HepG2 (cell line): ENCODE results near the gene ABHD15. TPM values are rescaled to one million over a fixed set of nuclear protein-coding genes. Genes with fewer than 3 reads are reported as not detected.

ENCODE experiments used
- ATF1 ChIP-seq: IDR thresholded peaks from 2 replicates; pipeline ENCODE4 v1.6.1; 2016; ENCODE audit warnings: mild to moderate bottlenecking, control low read depth
- ATF5 ChIP-seq: sonication (generic); formaldehyde crosslinking; IDR thresholded peaks from 2 replicates; pipeline ENCODE4 v1.4.0; 2020; ENCODE audit warnings: mild to moderate bottlenecking, low read depth, missing genetic modification reagents
- DDIT3 ChIP-seq: sonication (generic); formaldehyde crosslinking; IDR thresholded peaks from 2 replicates; pipeline ENCODE4 v1.4.0; 2020; ENCODE audit warnings: mild to moderate bottlenecking, missing genetic modification reagents
- IRF1 ChIP-seq: sonication (generic); formaldehyde crosslinking; IDR thresholded peaks from 2 replicates; pipeline ENCODE4 v1.4.0; 2020; ENCODE audit warnings: low read depth, mild to moderate bottlenecking, missing genetic modification reagents
- KDM1A ChIP-seq: IDR thresholded peaks from 2 replicates; pipeline ENCODE4 v1.6.1; 2016; ENCODE audit warnings: missing compliant biosample characterization
- KDM6A ChIP-seq: IDR thresholded peaks from 2 replicates; pipeline ENCODE4 v1.6.1; 2016; ENCODE audit warnings: low read depth
- NFE2 ChIP-seq: sonication (generic); formaldehyde crosslinking; IDR thresholded peaks from 2 replicates; pipeline ENCODE4 v1.4.0; 2020; ENCODE audit warnings: missing genetic modification reagents
- PAX8 ChIP-seq: sonication (generic); formaldehyde crosslinking; IDR thresholded peaks from 2 replicates; pipeline ENCODE4 v1.8.0; 2022; ENCODE audit warnings: mild to moderate bottlenecking, missing genetic modification reagents, borderline replicate concordance
- PHF21A ChIP-seq: sonication (generic); formaldehyde crosslinking; IDR thresholded peaks from 2 replicates; pipeline ENCODE4 v1.5.0; 2020; ENCODE audit warnings: mild to moderate bottlenecking, missing genetic modification reagents
- POLR2AphosphoS2 ChIP-seq: IDR thresholded peaks from 2 replicates; pipeline ENCODE4 v1.6.1; 2011; ENCODE audit warnings: low read depth, low read length, improper control_type of control experiment
- RBFOX2 ChIP-seq: fragments of 200-400 bp; formaldehyde crosslinking; IDR thresholded peaks from 2 replicates; pipeline ENCODE4 v1.6.1; 2017; ENCODE audit warnings: low read depth, mild to moderate bottlenecking, low read length
- SAP130 ChIP-seq: IDR thresholded peaks from 2 replicates; pipeline ENCODE4 v1.6.1; 2016; ENCODE audit warnings: low read depth
- SUZ12 ChIP-seq: fragments of 150-350 bp; IDR thresholded peaks from 2 replicates; pipeline ENCODE4 v1.6.1; 2014; ENCODE audit warnings: low read depth, low read length
- TFE3 ChIP-seq: IDR thresholded peaks from 2 replicates; pipeline ENCODE4 v1.6.1; 2016
- ZFX ChIP-seq: sonication (generic); formaldehyde crosslinking; IDR thresholded peaks from 2 replicates; pipeline ENCODE4 v1.4.0; 2020; ENCODE audit warnings: mild to moderate bottlenecking, low read depth, missing genetic modification reagents, moderate library complexity
- ZNF205 ChIP-seq: IDR thresholded peaks from 2 replicates; pipeline ENCODE4 v1.6.1; 2018; ENCODE audit warnings: missing biosample characterization, missing genetic modification reagents
- ZNF335 ChIP-seq: sonication (generic); formaldehyde crosslinking; IDR thresholded peaks from 2 replicates; pipeline ENCODE4 v1.4.0; 2020; ENCODE audit warnings: missing genetic modification reagents
- ZNF343 ChIP-seq: sonication (generic); formaldehyde crosslinking; IDR thresholded peaks from 2 replicates; pipeline ENCODE4 v1.4.0; 2020; ENCODE audit warnings: mild to moderate bottlenecking, missing genetic modification reagents
- ZNF468 ChIP-seq: sonication (generic); formaldehyde crosslinking; IDR thresholded peaks from 2 replicates; pipeline ENCODE4 v1.8.0; 2022; ENCODE audit warnings: mild to moderate bottlenecking, moderate library complexity, missing genetic modification reagents
- ZNF557 ChIP-seq: sonication (generic); formaldehyde crosslinking; IDR thresholded peaks from 2 replicates; pipeline ENCODE4 v1.4.0; 2020; ENCODE audit warnings: missing genetic modification reagents
- polyA plus RNA-seq, 8 experiments: library from polyadenylated mRNA; depleted of rRNA in 3 of 8; stranded (reverse) in 7 of 8; unstranded in 1 of 8; fragments of >200 nt; fragmentation: Illumina TruSeq in 4 of 8; extraction: Trizol in 4 of 8; gene quantifications; 2 replicates each; pipeline versions ENCODE4 v1.2.1 to v1.2.3, GENCODE V29; 2011 to 2016; ENCODE audit warnings: low read depth in 4 of 8, missing spikeins in 1 of 8, mixed read lengths in 1 of 8; ENCODE audit not compliant: insufficient read depth in 1 of 8
- total RNA-seq, 5 experiments: library from RNA; depleted of rRNA; stranded (reverse); fragments of >200 nt; fragmentation: Illumina TruSeq; extraction: Trizol; gene quantifications; 2 replicates each; pipeline ENCODE4 v1.2.3, GENCODE V29; 2016; ENCODE audit warnings: low read depth in 1 of 5
- TF ChIP-seq, protein P1 (sequence below): sonication (generic); formaldehyde crosslinking; IDR thresholded peaks from 2 replicates; pipeline ENCODE4; 2020; ENCODE audit warnings: missing genetic modification reagents, mild to moderate bottlenecking, borderline replicate concordance
- TF ChIP-seq, protein P2 (sequence below), 2 experiments: sonication (generic) in 1 of 2; formaldehyde crosslinking in 1 of 2; IDR thresholded peaks; 2 replicates each; pipeline versions ENCODE4 v1.5.1 to v1.6.1; 2011 to 2020; ENCODE audit warnings: borderline replicate concordance in 1 of 2, low read depth in 1 of 2, low read length in 1 of 2, mild to moderate bottlenecking in 1 of 2, missing genetic modification reagents in 1 of 2, moderate library complexity in 1 of 2

Gene ABHD15
- total and polyA plus RNA-seq, 2 of the 13 experiments (the other 11 are each of a cell fraction or from before 2014, with no cell fraction given) = 2.4 to 7.7 TPM

GRCh38 chr17:29591737-29592608 is 25.1 kb upstream of the ABHD15 start (continued):
- TF ChIP-seq ATF5 (CRISPR knock-in tag) (no peak), ZNF335 (peak; percentile 98), ATF1 (CRISPR knock-in tag) (no peak), NFE2 (CRISPR knock-in tag) (no peak), ZNF205 (CRISPR knock-in tag) (peak; percentile 39; the same call in 1 of the 2 replicates), KDM1A (CRISPR knock-in tag) (no peak), ZFX (CRISPR knock-in tag) (peak; percentile 61), PHF21A (peak; percentile 78; the same call in 1 of the 2 replicates), RBFOX2 (no peak), SAP130 (CRISPR knock-in tag) (peak; percentile 84), PAX8 (CRISPR knock-in tag) (no peak), TFE3 (CRISPR knock-in tag) (no peak), DDIT3 (CRISPR knock-in tag) (no peak), SUZ12 (no peak), IRF1 (CRISPR knock-in tag) (no peak), POLR2AphosphoS2 (no peak), ZNF557 (CRISPR knock-in tag) (no peak), ZNF468 (CRISPR knock-in tag) (no peak), ZNF343 (CRISPR knock-in tag) (no peak), KDM6A (no peak)
- TF ChIP-seq, protein P1, sequence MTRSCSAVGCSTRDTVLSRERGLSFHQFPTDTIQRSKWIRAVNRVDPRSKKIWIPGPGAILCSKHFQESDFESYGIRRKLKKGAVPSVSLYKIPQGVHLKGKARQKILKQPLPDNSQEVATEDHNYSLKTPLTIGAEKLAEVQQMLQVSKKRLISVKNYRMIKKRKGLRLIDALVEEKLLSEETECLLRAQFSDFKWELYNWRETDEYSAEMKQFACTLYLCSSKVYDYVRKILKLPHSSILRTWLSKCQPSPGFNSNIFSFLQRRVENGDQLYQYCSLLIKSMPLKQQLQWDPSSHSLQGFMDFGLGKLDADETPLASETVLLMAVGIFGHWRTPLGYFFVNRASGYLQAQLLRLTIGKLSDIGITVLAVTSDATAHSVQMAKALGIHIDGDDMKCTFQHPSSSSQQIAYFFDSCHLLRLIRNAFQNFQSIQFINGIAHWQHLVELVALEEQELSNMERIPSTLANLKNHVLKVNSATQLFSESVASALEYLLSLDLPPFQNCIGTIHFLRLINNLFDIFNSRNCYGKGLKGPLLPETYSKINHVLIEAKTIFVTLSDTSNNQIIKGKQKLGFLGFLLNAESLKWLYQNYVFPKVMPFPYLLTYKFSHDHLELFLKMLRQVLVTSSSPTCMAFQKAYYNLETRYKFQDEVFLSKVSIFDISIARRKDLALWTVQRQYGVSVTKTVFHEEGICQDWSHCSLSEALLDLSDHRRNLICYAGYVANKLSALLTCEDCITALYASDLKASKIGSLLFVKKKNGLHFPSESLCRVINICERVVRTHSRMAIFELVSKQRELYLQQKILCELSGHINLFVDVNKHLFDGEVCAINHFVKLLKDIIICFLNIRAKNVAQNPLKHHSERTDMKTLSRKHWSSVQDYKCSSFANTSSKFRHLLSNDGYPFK (CRISPR knock-in tag) = peak; percentile 71; the same call in 1 of the 2 replicates
- TF ChIP-seq, protein P2, sequence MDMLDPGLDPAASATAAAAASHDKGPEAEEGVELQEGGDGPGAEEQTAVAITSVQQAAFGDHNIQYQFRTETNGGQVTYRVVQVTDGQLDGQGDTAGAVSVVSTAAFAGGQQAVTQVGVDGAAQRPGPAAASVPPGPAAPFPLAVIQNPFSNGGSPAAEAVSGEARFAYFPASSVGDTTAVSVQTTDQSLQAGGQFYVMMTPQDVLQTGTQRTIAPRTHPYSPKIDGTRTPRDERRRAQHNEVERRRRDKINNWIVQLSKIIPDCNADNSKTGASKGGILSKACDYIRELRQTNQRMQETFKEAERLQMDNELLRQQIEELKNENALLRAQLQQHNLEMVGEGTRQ (IDR thresholded peaks at IDR 0.05; ENCODE audit: low read depth, low read length) = no peak
- TF ChIP-seq, protein P2 (CRISPR knock-in tag; IDR thresholded peaks at IDR 0.05; ENCODE audit: borderline replicate concordance) = no peak
